Measurements from ENCODE around the gene NUTF2. TPM values are rescaled to one million over a fixed set of nuclear protein-coding genes. Genes with fewer than 3 reads are reported as not detected.

Gene NUTF2
- total and polyA plus RNA-seq, 2 of the 8 experiments (the other 6 are each of a cell fraction or from before 2014, with no cell fraction given): 219 to 377 TPM

GRCh38 chr16:67910158-67910557, 63.4 kb downstream of the NUTF2 start (continued):
- TF ChIP-seq EZH2 (IDR thresholded peaks at IDR 0.05; ENCODE audit: low read depth, low read length, severe bottlenecking): no peak
- TF ChIP-seq KDM5A (IDR thresholded peaks at IDR 0.05; ENCODE audit: low read length): no peak
- no peak for TF ChIP-seq CBX5 (IDR thresholded peaks at IDR 0.05; ENCODE audit: low read depth, low read length)
